Gastroesophageal sphincter (tissue), 4 donors: Measurements from ENCODE around the gene PPM1H. TPM values are rescaled to one million over a fixed set of nuclear protein-coding genes. Genes with fewer than 3 reads are reported as not detected.
"Not testable (repeated sequence)": the region's sequence is repeated elsewhere in the genome, so short reads cannot be mapped to it uniquely, and the experiment has no call there.

Experiments
- ATAC-seq: fragments of 150-250 bp; one replicate; pipeline ENCODE4 v1.9.1; 2016; ENCODE audit warnings: mild to moderate bottlenecking, moderate library complexity
- H3K27ac ChIP-seq, 4 donors: fragments of 200-600 bp; sonication (generic) in 3 of 4; 1 replicate in 3 of 4; 2 replicates in 1 of 4; pipeline ENCODE4 v1.5.1; 2016 to 2019
- H3K27me3 ChIP-seq: fragments of 200-600 bp; sonication (generic); one replicate; pipeline ENCODE4 v1.5.1; 2019
- H3K36me3 ChIP-seq, 2 donors: fragments of 200-600 bp; sonication (generic); one replicate each; pipeline ENCODE4 v1.5.1; 2019; ENCODE audit warnings: control low read depth in 1 of 2
- H3K4me1 ChIP-seq, 3 donors: fragments of 200-600 bp; sonication (generic); 1 replicate in 2 of 3; 2 replicates in 1 of 3; pipeline ENCODE4 v1.5.1; 2016 to 2019; ENCODE audit warnings: control low read depth in 2 of 3
- H3K4me3 ChIP-seq, 2 donors: fragments of 200-600 bp; sonication (generic); one replicate each; pipeline ENCODE4 v1.5.1; 2019; ENCODE audit warnings: mild to moderate bottlenecking in 1 of 2, moderate library complexity in 1 of 2
- H3K9me3 ChIP-seq, 3 donors: fragments of 200-600 bp; sonication (generic); one replicate each; pipeline ENCODE4 v1.5.1; 2017 to 2019; ENCODE audit warnings: control low read depth in 2 of 3
- CTCF ChIP-seq, 4 experiments: fragments of 200-600 bp in 2 of 4; fragments of 450-650 bp in 2 of 4; sonication (generic) in 1 of 4; IDR thresholded peaks; one replicate each; pipeline ENCODE4 v1.5.1; 2017 to 2019; ENCODE audit warnings: antibody characterized with exemption in 4 of 4, mild to moderate bottlenecking in 2 of 4, moderate library complexity in 2 of 4
- EP300 ChIP-seq: sonication (generic); formaldehyde crosslinking; IDR thresholded peaks from one replicate; pipeline ENCODE4 v1.6.1; 2017; ENCODE audit warnings: antibody characterized with exemption, mild to moderate bottlenecking
- POLR2A ChIP-seq, 2 donors: fragments of 450-650 bp; IDR thresholded peaks; one replicate each; pipeline ENCODE4 v1.6.1; 2017; ENCODE audit warnings: antibody characterized with exemption in 2 of 2, mild to moderate bottlenecking in 2 of 2, moderate library complexity in 1 of 2
- POLR2AphosphoS5 ChIP-seq: sonication (generic); formaldehyde crosslinking; IDR thresholded peaks from one replicate; pipeline ENCODE4 v1.6.1; 2017; ENCODE audit warnings: antibody characterized with exemption
- WGBS, 2 donors: methylation state at CpG; one replicate each; pipeline ENCODE4 v1.1.5; 2018; ENCODE audit warnings: low coverage in 1 of 2; 5-methylcytosine and 5-hydroxymethylcytosine counted together
- total RNA-seq, 4 donors: library from RNA; depleted of rRNA; stranded (reverse); fragments of >200 nt; gene quantifications; one replicate each; pipeline ENCODE4 v1.1.0, GENCODE V29; 2016

The PPM1H gene
- total RNA-seq, 4 donors from 2014 or later = 1.3 to 1.9 (median 1.6) TPM

GRCh38 chr12:62976110-62976662 is 41.2 kb upstream of the PPM1H start:
- Histone ChIP-seq H3K36me3 (no peaks in the 10 kb centered on the region), H3K27me3 (no peaks in the 10 kb centered on the region), H3K27ac (no peak overlapping the region), H3K9me3 (no peaks in the 10 kb centered on the region), H3K4me1 (no peaks in the 10 kb centered on the region), H3K4me3 (no peak overlapping the region)
- WGBS, 2 donors = 56 to 84% methylated on average over 2 to 3 of the region's 4 CpGs
- no peak for ATAC-seq
- TF ChIP-seq POLR2A (IDR thresholded peaks at IDR 0.05) (no peak), EP300 (no peak), POLR2AphosphoS5 (no peak), CTCF (IDR thresholded peaks at IDR 0.05) (no peak)

GRCh38 chr12:62971769-62972525 is 37.0 kb upstream of the PPM1H start:
- WGBS, 2 donors = 94 to 100% methylated on average over 1 of the region's 1 CpG

GRCh38 chr12:62969695-62970094 is 34.7 kb upstream of the PPM1H start:
- Histone ChIP-seq H3K4me1 (no peaks in the 10 kb centered on the region), H3K9me3 (no peaks in the 10 kb centered on the region), H3K36me3 (no peaks in the 10 kb centered on the region), H3K4me3 (no peak overlapping the region), H3K27ac (no peak overlapping the region), H3K27me3 (no peaks in the 10 kb centered on the region)
- TF ChIP-seq POLR2A (IDR thresholded peaks at IDR 0.05) (no peak), EP300 (no peak), POLR2AphosphoS5 (no peak), CTCF (IDR thresholded peaks at IDR 0.05) (no peak)
- ATAC-seq = no peak
- WGBS, 2 donors = 90 to 98% methylated on average over 2 to 6 of the region's 7 CpGs

More at GRCh38 chr12:62971769-62972525, 37.0 kb upstream of the PPM1H start:
- no peaks in the 10 kb centered on the region for H3K27me3 ChIP-seq
- no peaks in the 10 kb centered on the region for H3K36me3 ChIP-seq
- no peaks in the 10 kb centered on the region for H3K4me1 ChIP-seq
- H3K4me3 ChIP-seq = no peak overlapping the region
- H3K27ac ChIP-seq = no peak overlapping the region
- TF ChIP-seq POLR2AphosphoS5 (no peak), EP300 (no peak), POLR2A (IDR thresholded peaks at IDR 0.05) (no peak), CTCF (IDR thresholded peaks at IDR 0.05) (no peak)
- no peaks in the 10 kb centered on the region for H3K9me3 ChIP-seq
- ATAC-seq = no peak

GRCh38 chr12:62967701-62968100 is 32.8 kb upstream of the PPM1H start:
- no peaks in the 10 kb centered on the region for H3K4me1 ChIP-seq
- H3K36me3 ChIP-seq = no peaks in the 10 kb centered on the region

GRCh38 chr12:62966990-62967506 is 32.1 kb upstream of the PPM1H start:
- TF ChIP-seq POLR2A (IDR thresholded peaks at IDR 0.05) (no peak), EP300 (no peak), POLR2AphosphoS5 (no peak), CTCF (IDR thresholded peaks at IDR 0.05) (no peak)
- Histone ChIP-seq H3K9me3 (no peaks in the 10 kb centered on the region), H3K4me3 (no peak overlapping the region), H3K27ac (no peak overlapping the region), H3K27me3 (no peaks in the 10 kb centered on the region), H3K4me1 (no peaks in the 10 kb centered on the region), H3K36me3 (no peaks in the 10 kb centered on the region)
- no peak for ATAC-seq

More at GRCh38 chr12:62967701-62968100, 32.8 kb upstream of the PPM1H start:
- Histone ChIP-seq H3K4me3 (no peak overlapping the region), H3K27ac (no peak overlapping the region), H3K9me3 (no peaks in the 10 kb centered on the region), H3K27me3 (no peaks in the 10 kb centered on the region)
- WGBS, 2 donors = 55 to 62% methylated on average over 2 of the region's 2 CpGs
- ATAC-seq = no peak
- TF ChIP-seq EP300 = no peak

GRCh38 chr12:62966446-62966989 is 31.6 kb upstream of the PPM1H start:
- WGBS, 2 donors = 88 to 90% methylated on average over 8 of the region's 8 CpGs
- not testable (repeated sequence) for H3K4me3 ChIP-seq, H3K4me1 ChIP-seq, H3K27me3 ChIP-seq, H3K36me3 ChIP-seq, H3K9me3 ChIP-seq, ATAC-seq, H3K27ac ChIP-seq

- ATAC-seq, H3K9me3 ChIP-seq, H3K4me1 ChIP-seq, H3K27me3 ChIP-seq, H3K4me3 ChIP-seq, H3K27ac ChIP-seq, H3K36me3 ChIP-seq: not testable (repeated sequence)
- 65 to 88% methylated on average over 2 to 4 of the region's 4 CpGs for WGBS, 2 donors
Measured at GRCh38 chr12:62965700-62966099, 30.8 kb upstream of the PPM1H start.

GRCh38 chr12:62965242-62965641 is 30.3 kb upstream of the PPM1H start:
- H3K4me3 ChIP-seq, H3K27me3 ChIP-seq, ATAC-seq, H3K9me3 ChIP-seq, H3K27ac ChIP-seq, H3K4me1 ChIP-seq, H3K36me3 ChIP-seq: not testable (repeated sequence)
- WGBS, 2 donors = 88 to 91% methylated on average over 9 to 11 of the region's 11 CpGs
